Ishikawa (cell line): Measurements from ENCODE around the gene SOX21.

Experiments
- CEBPB ChIP-seq: IDR thresholded peaks from 2 replicates; pipeline ENCODE4 v1.6.1; 2012
- CREB1 ChIP-seq: IDR thresholded peaks from 2 replicates; pipeline ENCODE4 v1.6.1; 2012; ENCODE audit warnings: low read depth
- EGR1 ChIP-seq: IDR thresholded peaks from 2 replicates; pipeline ENCODE4 v1.6.1; 2012
- EP300 ChIP-seq: IDR thresholded peaks from 2 replicates; pipeline ENCODE4 v1.6.1; 2012; ENCODE audit warnings: borderline replicate concordance
- FOXM1 ChIP-seq: IDR thresholded peaks from 2 replicates; pipeline ENCODE4 v1.6.1; 2012; ENCODE audit warnings: low read depth, borderline replicate concordance
- NFIC ChIP-seq: IDR thresholded peaks from 2 replicates; pipeline ENCODE4 v1.6.1; 2012
- RAD21 ChIP-seq: IDR thresholded peaks from 2 replicates; pipeline ENCODE4 v1.6.1; 2012; ENCODE audit warnings: low read depth
- TAF1 ChIP-seq: IDR thresholded peaks from 2 replicates; pipeline ENCODE4 v1.6.1; 2012; ENCODE audit warnings: low read depth, mild to moderate bottlenecking
- TEAD4 ChIP-seq: IDR thresholded peaks from 2 replicates; pipeline ENCODE4 v1.6.1; 2012
- YY1 ChIP-seq: IDR thresholded peaks from 2 replicates; pipeline ENCODE4 v1.6.1; 2012; ENCODE audit warnings: low read depth
- ZBTB7A ChIP-seq: IDR thresholded peaks from 2 replicates; pipeline ENCODE4 v1.6.1; 2012; ENCODE audit warnings: low read depth
- TF ChIP-seq, protein P1 (sequence below): IDR thresholded peaks from 2 replicates; pipeline ENCODE4 v1.6.1; 2012
- TF ChIP-seq, protein P2 (sequence below): IDR thresholded peaks from 2 replicates; pipeline ENCODE4 v1.6.1; 2012; ENCODE audit warnings: low read depth, mild to moderate bottlenecking
- TF ChIP-seq, protein P3 (sequence below): IDR thresholded peaks from 2 replicates; pipeline ENCODE4 v1.6.1; 2012

DNA sequence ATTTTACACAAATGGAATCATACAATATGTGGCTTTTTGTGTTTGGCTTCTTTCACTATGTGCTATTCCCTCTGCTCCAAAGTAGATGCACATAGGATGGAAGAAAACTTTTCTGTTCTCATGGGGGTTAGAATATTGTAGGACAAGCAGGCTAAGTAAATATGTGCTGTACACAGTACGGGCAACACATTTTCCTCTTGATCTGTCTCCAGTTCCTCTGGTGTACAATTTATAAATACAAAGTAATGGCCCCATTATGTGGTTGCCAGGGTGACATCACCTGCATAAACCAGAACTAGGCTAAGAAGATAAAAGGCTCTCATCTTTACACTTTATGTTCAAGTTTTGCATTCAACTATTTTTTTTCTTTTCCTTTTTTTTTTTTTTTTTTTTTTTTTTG is 41.0 kb upstream of the SOX21 start:
- TF ChIP-seq EGR1 (no peak), FOXM1 (no peak), RAD21 (no peak), ZBTB7A (no peak), NFIC (no peak), TAF1 (no peak), EP300 (no peak), CEBPB (no peak), YY1 (no peak), CREB1 (no peak), TEAD4 (no peak)
- TF ChIP-seq, protein P1, sequence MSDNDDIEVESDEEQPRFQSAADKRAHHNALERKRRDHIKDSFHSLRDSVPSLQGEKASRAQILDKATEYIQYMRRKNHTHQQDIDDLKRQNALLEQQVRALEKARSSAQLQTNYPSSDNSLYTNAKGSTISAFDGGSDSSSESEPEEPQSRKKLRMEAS = no peak
- TF ChIP-seq, protein P2, sequence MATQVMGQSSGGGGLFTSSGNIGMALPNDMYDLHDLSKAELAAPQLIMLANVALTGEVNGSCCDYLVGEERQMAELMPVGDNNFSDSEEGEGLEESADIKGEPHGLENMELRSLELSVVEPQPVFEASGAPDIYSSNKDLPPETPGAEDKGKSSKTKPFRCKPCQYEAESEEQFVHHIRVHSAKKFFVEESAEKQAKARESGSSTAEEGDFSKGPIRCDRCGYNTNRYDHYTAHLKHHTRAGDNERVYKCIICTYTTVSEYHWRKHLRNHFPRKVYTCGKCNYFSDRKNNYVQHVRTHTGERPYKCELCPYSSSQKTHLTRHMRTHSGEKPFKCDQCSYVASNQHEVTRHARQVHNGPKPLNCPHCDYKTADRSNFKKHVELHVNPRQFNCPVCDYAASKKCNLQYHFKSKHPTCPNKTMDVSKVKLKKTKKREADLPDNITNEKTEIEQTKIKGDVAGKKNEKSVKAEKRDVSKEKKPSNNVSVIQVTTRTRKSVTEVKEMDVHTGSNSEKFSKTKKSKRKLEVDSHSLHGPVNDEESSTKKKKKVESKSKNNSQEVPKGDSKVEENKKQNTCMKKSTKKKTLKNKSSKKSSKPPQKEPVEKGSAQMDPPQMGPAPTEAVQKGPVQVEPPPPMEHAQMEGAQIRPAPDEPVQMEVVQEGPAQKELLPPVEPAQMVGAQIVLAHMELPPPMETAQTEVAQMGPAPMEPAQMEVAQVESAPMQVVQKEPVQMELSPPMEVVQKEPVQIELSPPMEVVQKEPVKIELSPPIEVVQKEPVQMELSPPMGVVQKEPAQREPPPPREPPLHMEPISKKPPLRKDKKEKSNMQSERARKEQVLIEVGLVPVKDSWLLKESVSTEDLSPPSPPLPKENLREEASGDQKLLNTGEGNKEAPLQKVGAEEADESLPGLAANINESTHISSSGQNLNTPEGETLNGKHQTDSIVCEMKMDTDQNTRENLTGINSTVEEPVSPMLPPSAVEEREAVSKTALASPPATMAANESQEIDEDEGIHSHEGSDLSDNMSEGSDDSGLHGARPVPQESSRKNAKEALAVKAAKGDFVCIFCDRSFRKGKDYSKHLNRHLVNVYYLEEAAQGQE = no peak
- TF ChIP-seq, protein P3, sequence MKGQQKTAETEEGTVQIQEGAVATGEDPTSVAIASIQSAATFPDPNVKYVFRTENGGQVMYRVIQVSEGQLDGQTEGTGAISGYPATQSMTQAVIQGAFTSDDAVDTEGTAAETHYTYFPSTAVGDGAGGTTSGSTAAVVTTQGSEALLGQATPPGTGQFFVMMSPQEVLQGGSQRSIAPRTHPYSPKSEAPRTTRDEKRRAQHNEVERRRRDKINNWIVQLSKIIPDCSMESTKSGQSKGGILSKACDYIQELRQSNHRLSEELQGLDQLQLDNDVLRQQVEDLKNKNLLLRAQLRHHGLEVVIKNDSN = no peak
